Natural killer cell treated with Interleukin-12 subunit alpha and Interleukin-12 subunit beta and Interleukin-15 and Interleukin-18, amount 100 ng/mL, for 72 hours (primary cell): Measurements from ENCODE around the gene NT5E. TPM values are rescaled to one million over a fixed set of nuclear protein-coding genes. Genes with fewer than 3 reads are reported as not detected.

Source experiments
- ATAC-seq, 2 donors: fragments of 150-1000 bp; cut with Tn5 transposase in 1 of 2; sonication (Bioruptor Pico), chemical (Tn5 transposase) in 1 of 2; 2 replicates each; pipeline ENCODE4 v1.10.0; 2021
- DNase-seq: peaks from one replicate; pipeline ENCODE4 v3.0.0; 2022; ENCODE audit warnings: low spot score
- H3K27ac Mint-ChIP-seq, 2 donors: 1 replicate in 1 of 2; 2 replicates in 1 of 2; pipeline ENCODE4 v1.8.0; 2022; ENCODE audit warnings: mixed read lengths in 2 of 2, mild to moderate bottlenecking in 1 of 2, moderate library complexity in 1 of 2
- H3K27me3 Mint-ChIP-seq, 2 donors: 1 replicate in 1 of 2; 2 replicates in 1 of 2; pipeline ENCODE4 v1.8.0; 2022; ENCODE audit warnings: mixed read lengths in 2 of 2
- H3K36me3 Mint-ChIP-seq: one replicate; pipeline ENCODE4 v1.8.0; 2022; ENCODE audit warnings: mixed read lengths
- H3K4me1 Mint-ChIP-seq, 2 donors: 1 replicate in 1 of 2; 2 replicates in 1 of 2; pipeline ENCODE4 v1.8.0; 2022; ENCODE audit warnings: low read depth in 2 of 2, mixed read lengths in 2 of 2, mild to moderate bottlenecking in 1 of 2
- H3K4me3 Mint-ChIP-seq: one replicate; pipeline ENCODE4 v1.8.0; 2022; ENCODE audit warnings: mixed read lengths
- H3K9me3 Mint-ChIP-seq: 2 replicates; pipeline ENCODE4 v1.8.0; 2022; ENCODE audit warnings: mixed read lengths
- total RNA-seq, 2 donors: library from RNA; stranded (reverse); gene quantifications; one replicate each; pipeline ENCODE4 v1.2.3, GENCODE V29; 2022

NT5E gene
- total RNA-seq, 2 donors from 2014 or later: 0.56 TPM; not detected in 1

- peaks cover 29 to 35% of the 10 kb centered on the region in 2 donors for H3K4me1 Mint-ChIP-seq
- H3K27ac Mint-ChIP-seq: no peak overlapping the region
- DNase-seq (no peak), ATAC-seq (no peak)
- no peaks in the 10 kb centered on the region for H3K9me3 Mint-ChIP-seq
- H3K4me3 Mint-ChIP-seq: no peak overlapping the region
- peaks cover 24 to 52% of the 10 kb centered on the region in 2 donors for H3K27me3 Mint-ChIP-seq
- H3K36me3 Mint-ChIP-seq: no peaks in the 10 kb centered on the region
Measured at GRCh38 chr6:85458184-85458583, 8.3 kb downstream of the NT5E start.

- Mint-ChIP-seq H3K27me3 (peaks cover 29 to 55% of the 10 kb centered on the region in 2 donors), H3K27ac (no peak overlapping the region), H3K4me3 (no peak overlapping the region), H3K9me3 (no peaks in the 10 kb centered on the region), H3K36me3 (no peaks in the 10 kb centered on the region), H3K4me1 (peaks cover 30 to 39% of the 10 kb centered on the region in 2 donors)
- DNase-seq (no peak), ATAC-seq (no peak)
Measured at GRCh38 chr6:85458782-85459181, 8.9 kb downstream of the NT5E start.

- DNase-seq (no peak), ATAC-seq (no peak)
- H3K36me3 Mint-ChIP-seq: no peaks in the 10 kb centered on the region
- peaks cover 33 to 52% of the 10 kb centered on the region in 2 donors for H3K27me3 Mint-ChIP-seq
- H3K9me3 Mint-ChIP-seq: no peaks in the 10 kb centered on the region
- H3K4me1 Mint-ChIP-seq: peaks cover 33 to 38% of the 10 kb centered on the region in 2 donors
- no peak overlapping the region for H3K27ac Mint-ChIP-seq
- no peak overlapping the region for H3K4me3 Mint-ChIP-seq
Measured at GRCh38 chr6:85459224-85459901, 9.5 kb downstream of the NT5E start.

- Mint-ChIP-seq H3K9me3 (no peaks in the 10 kb centered on the region), H3K36me3 (no peaks in the 10 kb centered on the region), H3K4me1 (peaks cover 41 to 48% of the 10 kb centered on the region in 2 donors), H3K27me3 (peaks cover 37 to 54% of the 10 kb centered on the region in 2 donors), H3K27ac (peak overlapping the region; percentile 58 to 74), H3K4me3 (peak overlapping the region; percentile 54)
- no peak for DNase-seq
- ATAC-seq: no peak
Measured at GRCh38 chr6:85460154-85460920, 10.5 kb downstream of the NT5E start.

GRCh38 chr6:85460921-85461797 is 11.3 kb downstream of the NT5E start:
- Mint-ChIP-seq H3K4me1 (peaks cover 48 to 56% of the 10 kb centered on the region in 2 donors), H3K27ac (peak overlapping the region; percentile 58 to 74), H3K36me3 (no peaks in the 10 kb centered on the region), H3K27me3 (peaks cover 40 to 54% of the 10 kb centered on the region in 2 donors), H3K4me3 (peak overlapping the region; percentile 54), H3K9me3 (no peaks in the 10 kb centered on the region)
- DNase-seq (peak; percentile 72), ATAC-seq (peak; percentile 81 to 83)

GRCh38 chr6:85461798-85462170 is 11.9 kb downstream of the NT5E start:
- DNase-seq (no peak), ATAC-seq (peak in 1 of 2 donors; percentile 15)

GRCh38 chr6:85462673-85463072 is 12.8 kb downstream of the NT5E start:
- DNase-seq (no peak), ATAC-seq (no peak)
- Mint-ChIP-seq H3K4me1 (peaks cover 45 to 57% of the 10 kb centered on the region in 2 donors), H3K27me3 (peaks cover 37 to 48% of the 10 kb centered on the region in 2 donors), H3K4me3 (peak overlapping the region; percentile 50), H3K27ac (peak overlapping the region; percentile 33 to 45), H3K9me3 (no peaks in the 10 kb centered on the region), H3K36me3 (no peaks in the 10 kb centered on the region)

More at GRCh38 chr6:85461798-85462170, 11.9 kb downstream of the NT5E start:
- Mint-ChIP-seq H3K4me3 (peak overlapping the region; percentile 50), H3K9me3 (no peaks in the 10 kb centered on the region), H3K36me3 (no peaks in the 10 kb centered on the region), H3K27me3 (peaks cover 37 to 52% of the 10 kb centered on the region in 2 donors), H3K4me1 (peaks cover 45 to 57% of the 10 kb centered on the region in 2 donors), H3K27ac (peak overlapping the region; percentile 33 to 45)

GRCh38 chr6:85463621-85464259 is 13.9 kb downstream of the NT5E start:
- H3K36me3 Mint-ChIP-seq: no peaks in the 10 kb centered on the region
- H3K4me3 Mint-ChIP-seq: no peak overlapping the region
- H3K27me3 Mint-ChIP-seq: peaks cover 40 to 54% of the 10 kb centered on the region in 2 donors
- ATAC-seq: no peak
- no peak for DNase-seq
- H3K4me1 Mint-ChIP-seq: peaks cover 45 to 57% of the 10 kb centered on the region in 2 donors
- H3K27ac Mint-ChIP-seq: peak overlapping the region in 1 of 2 donors; percentile 50
- H3K9me3 Mint-ChIP-seq: no peaks in the 10 kb centered on the region

- H3K27me3 Mint-ChIP-seq: peaks cover 42 to 55% of the 10 kb centered on the region in 2 donors
- peak overlapping the region; percentile 18 for H3K4me3 Mint-ChIP-seq
- ATAC-seq: no peak
- no peak for DNase-seq
- H3K36me3 Mint-ChIP-seq: no peaks in the 10 kb centered on the region
- H3K27ac Mint-ChIP-seq: peak overlapping the region in 1 of 2 donors; percentile 50
- H3K9me3 Mint-ChIP-seq: no peaks in the 10 kb centered on the region
- peaks cover 45 to 57% of the 10 kb centered on the region in 2 donors for H3K4me1 Mint-ChIP-seq
Measured at GRCh38 chr6:85464260-85464644, 14.4 kb downstream of the NT5E start.

GRCh38 chr6:85464722-85465150 is 14.9 kb downstream of the NT5E start:
- Mint-ChIP-seq H3K27me3 (peaks cover 45 to 55% of the 10 kb centered on the region in 2 donors), H3K4me3 (peak overlapping the region; percentile 18), H3K27ac (peak overlapping the region; percentile 30 to 50), H3K36me3 (no peaks in the 10 kb centered on the region), H3K9me3 (no peaks in the 10 kb centered on the region), H3K4me1 (peaks cover 45 to 57% of the 10 kb centered on the region in 2 donors)
- ATAC-seq: peak; percentile 64 to 71
- no peak for DNase-seq

- peak; percentile 25 to 51 for ATAC-seq
- H3K4me1 Mint-ChIP-seq: peaks cover 38 to 52% of the 10 kb centered on the region in 2 donors
- peak overlapping the region; percentile 30 to 50 for H3K27ac Mint-ChIP-seq
- peaks cover 45 to 55% of the 10 kb centered on the region in 2 donors for H3K27me3 Mint-ChIP-seq
- H3K9me3 Mint-ChIP-seq: no peaks in the 10 kb centered on the region
- H3K4me3 Mint-ChIP-seq: peak overlapping the region; percentile 18
- no peak for DNase-seq
- no peaks in the 10 kb centered on the region for H3K36me3 Mint-ChIP-seq
Measured at GRCh38 chr6:85465762-85466161, 15.9 kb downstream of the NT5E start.

GRCh38 chr6:85468326-85468725 is 18.4 kb downstream of the NT5E start:
- Mint-ChIP-seq H3K27me3 (peaks cover 41 to 49% of the 10 kb centered on the region in 2 donors), H3K27ac (no peak overlapping the region), H3K9me3 (no peaks in the 10 kb centered on the region), H3K4me3 (no peak overlapping the region), H3K4me1 (peaks cover 18 to 29% of the 10 kb centered on the region in 2 donors), H3K36me3 (no peaks in the 10 kb centered on the region)
- ATAC-seq (no peak), DNase-seq (no peak)
